Stimulated activated CD8-positive, alpha-beta memory T cell treated with anti-CD3 and anti-CD28 coated beads, Interleukin-7, amount 100 ng/mL, for 4 hours (primary cell): Measurements from ENCODE around the gene NOS1AP.

Experiments
- DNase-seq, 2 donors: peaks; one replicate each; pipeline ENCODE4 v3.0.0-alpha.2; 2020; ENCODE audit warnings: low read depth in 2 of 2

Gene NOS1AP

GRCh38 chr1:162251102-162251501 lies 181.6 kb downstream of the NOS1AP start:
- DNase-seq: no peak

GRCh38 chr1:162252214-162252613 lies 182.7 kb downstream of the NOS1AP start:
- DNase-seq: no peak

- no peak for DNase-seq
Observed at GRCh38 chr1:162253790-162254189, 184.3 kb downstream of the NOS1AP start.

- no peak for DNase-seq
Observed at GRCh38 chr1:162256287-162256686, 186.8 kb downstream of the NOS1AP start.

- no peak for DNase-seq
Observed at GRCh38 chr1:162258394-162258793, 188.9 kb downstream of the NOS1AP start.

GRCh38 chr1:162259894-162260455 lies 190.5 kb downstream of the NOS1AP start:
- DNase-seq: no peak

- no peak for DNase-seq
Observed at GRCh38 chr1:162264108-162264507, 194.6 kb downstream of the NOS1AP start.

- no peak for DNase-seq
Observed at GRCh38 chr1:162265983-162266382, 196.5 kb downstream of the NOS1AP start.

- no peak for DNase-seq
Observed at GRCh38 chr1:162270016-162270770, 200.7 kb downstream of the NOS1AP start.

- DNase-seq: no peak
Observed at GRCh38 chr1:162271972-162272371, 202.5 kb downstream of the NOS1AP start.

- no peak for DNase-seq
Observed at GRCh38 chr1:162272419-162272818, 202.9 kb downstream of the NOS1AP start.

GRCh38 chr1:162275622-162276175 lies 206.2 kb downstream of the NOS1AP start:
- no peak for DNase-seq

- DNase-seq: no peak
Observed at GRCh38 chr1:162276493-162276892, 207.0 kb downstream of the NOS1AP start.

GRCh38 chr1:162279136-162279498 lies 209.6 kb downstream of the NOS1AP start:
- DNase-seq: no peak

- DNase-seq: no peak
Observed at GRCh38 chr1:162281426-162281825, 211.9 kb downstream of the NOS1AP start.

- DNase-seq: no peak
Observed at GRCh38 chr1:162283657-162284056, 214.2 kb downstream of the NOS1AP start.

GRCh38 chr1:162284206-162284955 lies 214.9 kb downstream of the NOS1AP start:
- no peak for DNase-seq

- no peak for DNase-seq
Observed at GRCh38 chr1:162285149-162285561, 215.7 kb downstream of the NOS1AP start.

GRCh38 chr1:162291000-162291399 lies 221.5 kb downstream of the NOS1AP start:
- DNase-seq: no peak

- DNase-seq: no peak
Observed at GRCh38 chr1:162292422-162292849, 222.9 kb downstream of the NOS1AP start.

- no peak for DNase-seq
Observed at GRCh38 chr1:162293073-162293692, 223.7 kb downstream of the NOS1AP start.

- DNase-seq: no peak
Observed at GRCh38 chr1:162294015-162294414, 224.5 kb downstream of the NOS1AP start.
